Measurements from ENCODE around the gene CCN2. TPM values are rescaled to one million over a fixed set of nuclear protein-coding genes. Genes with fewer than 3 reads are reported as not detected.

Gene CCN2
- total RNA-seq, 1 experiment from 2014 or later = 49.4 TPM

DNA sequence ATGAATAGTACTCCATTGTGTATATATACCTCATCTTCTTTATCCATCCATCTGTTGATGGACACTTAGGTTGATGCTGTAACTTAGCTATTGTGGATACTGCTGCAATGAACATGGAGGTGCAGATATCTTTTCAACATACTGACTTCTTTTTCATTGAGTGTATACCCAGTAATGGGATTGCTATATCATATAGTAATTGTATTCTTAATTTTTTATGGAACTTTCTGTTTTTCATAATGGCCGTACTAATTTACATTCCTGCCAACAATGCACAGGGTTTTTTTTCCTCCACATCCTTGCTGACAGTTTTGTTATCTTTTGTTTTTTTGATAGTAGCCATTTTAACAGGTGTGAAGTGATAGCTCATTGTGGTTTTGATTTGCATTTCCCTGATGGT is 5.2 kb downstream of the CCN2 start:
- Mint-ChIP-seq H3K27me3 (ENCODE audit: insufficient read depth, unreplicated experiment) (no peaks in the 10 kb centered on the region), H3K4me1 (ENCODE audit: insufficient read depth, unreplicated experiment) (peaks cover 19% of the 10 kb centered on the region), H3K4me3 (ENCODE audit: unreplicated experiment) (no peak overlapping the region), H3K36me3 (ENCODE audit: insufficient read depth, unreplicated experiment) (peaks cover 36% of the 10 kb centered on the region), H3K9me3 (ENCODE audit: unreplicated experiment) (no peaks in the 10 kb centered on the region), H3K27ac (ENCODE audit: low read depth, unreplicated experiment) (no peak overlapping the region)
- ChIA-PET POLR2A (no interaction called here), CTCF (interaction anchor here (0.6 to 2.8 kb wide), 2 partner anchors 21 to 77 kb away, joined by 4 to 14 read pairs; no protein-coding TSS in a partner anchor)
- TF ChIP-seq, protein P1, sequence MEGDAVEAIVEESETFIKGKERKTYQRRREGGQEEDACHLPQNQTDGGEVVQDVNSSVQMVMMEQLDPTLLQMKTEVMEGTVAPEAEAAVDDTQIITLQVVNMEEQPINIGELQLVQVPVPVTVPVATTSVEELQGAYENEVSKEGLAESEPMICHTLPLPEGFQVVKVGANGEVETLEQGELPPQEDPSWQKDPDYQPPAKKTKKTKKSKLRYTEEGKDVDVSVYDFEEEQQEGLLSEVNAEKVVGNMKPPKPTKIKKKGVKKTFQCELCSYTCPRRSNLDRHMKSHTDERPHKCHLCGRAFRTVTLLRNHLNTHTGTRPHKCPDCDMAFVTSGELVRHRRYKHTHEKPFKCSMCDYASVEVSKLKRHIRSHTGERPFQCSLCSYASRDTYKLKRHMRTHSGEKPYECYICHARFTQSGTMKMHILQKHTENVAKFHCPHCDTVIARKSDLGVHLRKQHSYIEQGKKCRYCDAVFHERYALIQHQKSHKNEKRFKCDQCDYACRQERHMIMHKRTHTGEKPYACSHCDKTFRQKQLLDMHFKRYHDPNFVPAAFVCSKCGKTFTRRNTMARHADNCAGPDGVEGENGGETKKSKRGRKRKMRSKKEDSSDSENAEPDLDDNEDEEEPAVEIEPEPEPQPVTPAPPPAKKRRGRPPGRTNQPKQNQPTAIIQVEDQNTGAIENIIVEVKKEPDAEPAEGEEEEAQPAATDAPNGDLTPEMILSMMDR (IDR thresholded peaks at IDR 0.05; ENCODE audit: unreplicated experiment) = no peak
- intact Hi-C loops (cut with micrococcal nuclease) = no loop called here
- BruUV-seq (replicated peaks) = no TSS peak
- DNase-seq (ENCODE audit: unreplicated experiment) = no peak

DNA sequence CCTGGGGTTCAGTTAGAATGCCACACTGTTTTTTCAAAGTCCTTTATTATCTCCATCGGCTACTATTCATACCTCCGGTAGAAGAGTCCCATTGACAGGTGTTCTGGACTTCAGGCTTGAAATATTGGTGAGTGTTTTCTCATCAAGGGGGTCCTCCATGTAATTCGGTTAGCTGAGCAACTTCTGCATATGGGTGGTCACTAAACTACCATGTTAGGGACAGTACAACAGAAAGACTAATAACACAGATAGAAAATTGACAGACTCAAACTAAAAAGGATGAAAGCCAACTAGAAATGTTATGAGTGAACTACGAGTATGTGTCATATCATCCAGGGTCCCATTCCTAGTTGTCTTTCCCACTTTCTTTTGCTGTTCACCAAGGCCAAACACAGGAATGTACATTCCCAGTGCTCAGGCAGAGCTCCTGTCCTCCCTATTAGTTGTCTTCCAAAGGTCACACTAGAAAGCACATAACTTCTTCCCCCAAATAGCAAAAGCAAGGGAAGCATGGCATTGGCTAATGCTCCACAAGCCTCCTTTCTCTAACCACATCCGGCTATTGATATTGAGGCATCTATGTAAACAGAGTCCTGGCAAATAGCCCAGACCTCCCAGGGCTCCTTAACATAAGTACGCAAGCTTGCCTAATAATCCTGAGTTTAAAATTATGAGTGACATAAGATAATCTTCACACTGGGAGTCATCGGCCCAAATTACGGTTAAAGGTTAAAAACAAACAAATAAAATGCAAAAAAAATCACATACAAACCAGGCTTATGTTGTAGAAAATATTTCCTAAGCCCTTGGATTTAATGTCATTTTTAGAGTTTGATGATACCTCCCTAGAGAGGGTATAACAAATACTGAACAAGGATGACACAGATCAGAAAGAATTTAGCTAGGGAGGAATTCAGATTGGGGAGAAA is 13.2 kb downstream of the CCN2 start:
- BruUV-seq (replicated peaks) = no TSS peak
- Mint-ChIP-seq H3K36me3 (ENCODE audit: insufficient read depth, unreplicated experiment) (no peaks in the 10 kb centered on the region), H3K27ac (ENCODE audit: low read depth, unreplicated experiment) (no peak overlapping the region), H3K4me1 (ENCODE audit: insufficient read depth, unreplicated experiment) (peaks cover 4% of the 10 kb centered on the region), H3K4me3 (ENCODE audit: unreplicated experiment) (no peak overlapping the region), H3K27me3 (ENCODE audit: insufficient read depth, unreplicated experiment) (no peaks in the 10 kb centered on the region), H3K9me3 (ENCODE audit: unreplicated experiment) (no peaks in the 10 kb centered on the region)
- DNase-seq (ENCODE audit: unreplicated experiment) = peak; percentile 82
- intact Hi-C loops (cut with micrococcal nuclease) = no loop called here
- ChIA-PET CTCF (interaction anchor here (0.5 to 1.5 kb wide), 8 partner anchors 11 to 1252 kb away, joined by 3 to 7 read pairs (median 4); no protein-coding TSS in a partner anchor), POLR2A (interaction anchor here (1.6 kb wide), 1 partner anchor 12 kb away, joined by 7 read pairs; no protein-coding TSS in a partner anchor)
- TF ChIP-seq, protein P1 (IDR thresholded peaks at IDR 0.05; ENCODE audit: unreplicated experiment) = no peak

DNA sequence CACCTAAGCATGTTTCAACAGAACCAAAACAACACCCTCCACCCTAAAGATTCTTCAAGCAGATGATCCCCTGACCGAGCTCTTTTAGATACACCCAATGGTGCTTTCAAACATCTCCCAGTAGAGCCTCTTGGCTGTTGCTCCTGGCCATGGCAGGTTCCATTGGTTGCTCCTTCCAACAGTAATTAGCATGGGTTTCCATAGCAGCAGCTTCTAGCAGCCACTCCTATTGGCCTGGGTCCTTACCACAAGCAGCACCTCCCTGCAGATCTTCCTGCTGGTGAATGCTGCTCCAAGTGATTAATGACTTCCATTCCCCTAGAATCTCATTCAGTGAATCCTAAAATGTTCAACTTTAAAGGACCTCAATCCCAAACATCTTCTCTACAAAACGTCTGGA is 13.9 kb downstream of the CCN2 start:
- Mint-ChIP-seq H3K36me3 (ENCODE audit: insufficient read depth, unreplicated experiment) (no peaks in the 10 kb centered on the region), H3K27ac (ENCODE audit: low read depth, unreplicated experiment) (no peak overlapping the region), H3K4me3 (ENCODE audit: unreplicated experiment) (no peak overlapping the region), H3K4me1 (ENCODE audit: insufficient read depth, unreplicated experiment) (peaks cover 4% of the 10 kb centered on the region), H3K27me3 (ENCODE audit: insufficient read depth, unreplicated experiment) (no peaks in the 10 kb centered on the region), H3K9me3 (ENCODE audit: unreplicated experiment) (no peaks in the 10 kb centered on the region)
- TF ChIP-seq, protein P1 (IDR thresholded peaks at IDR 0.05; ENCODE audit: unreplicated experiment) = no peak
- POLR2A ChIA-PET = interaction anchor here (1.6 kb wide), 1 partner anchor 13 kb away, joined by 7 read pairs; no protein-coding TSS in a partner anchor
- no peak for DNase-seq (ENCODE audit: unreplicated experiment)
- intact Hi-C loops (cut with micrococcal nuclease) = no loop called here
- CTCF ChIA-PET = interaction anchor here (1.0 to 1.2 kb wide), 4 partner anchors 10 to 22 kb away, joined by 4 to 7 read pairs (median 5); no protein-coding TSS in a partner anchor
- BruUV-seq (replicated peaks) = no TSS peak

DNA sequence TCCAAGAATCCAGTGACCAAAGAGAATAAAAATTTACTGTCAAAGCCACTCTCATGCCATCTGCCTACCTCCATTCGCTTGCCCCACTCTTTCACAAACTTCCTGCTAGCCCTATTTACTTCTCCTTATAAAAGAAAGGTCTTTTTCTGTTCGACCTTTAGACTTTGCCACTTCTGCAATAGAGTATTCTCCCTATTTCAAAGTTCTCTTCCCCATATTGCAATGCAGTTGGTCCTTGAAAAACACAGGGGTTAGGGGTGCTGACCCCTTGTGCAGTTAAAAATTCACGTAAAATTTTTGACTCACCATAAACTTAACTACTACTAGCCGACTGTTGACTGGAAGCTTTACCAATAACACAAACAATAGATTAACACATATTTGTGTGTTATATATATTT is 15.0 kb downstream of the CCN2 start:
- POLR2A ChIA-PET = no interaction called here
- intact Hi-C loops (cut with micrococcal nuclease) = no loop called here
- no peak overlapping the region for H3K27ac Mint-ChIP-seq (ENCODE audit: low read depth, unreplicated experiment)
- TF ChIP-seq, protein P1 (IDR thresholded peaks at IDR 0.05; ENCODE audit: unreplicated experiment) = no peak
- H3K9me3 Mint-ChIP-seq (ENCODE audit: unreplicated experiment) = no peaks in the 10 kb centered on the region
- BruUV-seq (replicated peaks) = no TSS peak
- H3K27me3 Mint-ChIP-seq (ENCODE audit: insufficient read depth, unreplicated experiment) = no peaks in the 10 kb centered on the region
- peaks cover 4% of the 10 kb centered on the region for H3K4me1 Mint-ChIP-seq (ENCODE audit: insufficient read depth, unreplicated experiment)
- H3K4me3 Mint-ChIP-seq (ENCODE audit: unreplicated experiment) = no peak overlapping the region
- H3K36me3 Mint-ChIP-seq (ENCODE audit: insufficient read depth, unreplicated experiment) = no peaks in the 10 kb centered on the region
- CTCF ChIA-PET = interaction anchor here (1.0 to 1.7 kb wide), 3 partner anchors 11 to 344 kb away, joined by 3 to 9 read pairs (median 6); no protein-coding TSS in a partner anchor
- DNase-seq (ENCODE audit: unreplicated experiment) = no peak

Data from MCF 10A (cell line).